OCI-LY7 (cell line): Measurements from ENCODE around the gene RFX7. TPM values are rescaled to one million over a fixed set of nuclear protein-coding genes. Genes with fewer than 3 reads are reported as not detected.

ENCODE experiments used
- BruUV-seq: library from RNA; stranded (reverse); fragments of 400-500 nt; replicated peaks from 2 replicates; lab custom pipeline; 2021; lab: Mats Ljungman, UMichigan
- CTCF ChIA-PET: fragments of 300-600 bp; sonication (Branson Sonifier 250); formaldehyde crosslinking; loops from one replicate; lab custom pipeline; 2022; ENCODE audit warnings: antibody characterized with exemption; ENCODE audit not compliant: unreplicated experiment; lab: Charles Lee
- POLR2A ChIA-PET: fragments of 300-600 bp; sonication (Branson Sonifier 250); formaldehyde crosslinking; loops from one replicate; lab custom pipeline; 2022; ENCODE audit warnings: antibody characterized with exemption; lab: Charles Lee
- DNase-seq: peaks from one replicate; pipeline ENCODE4 v3.0.0-alpha.2; 2015; ENCODE audit warnings: low spot score
- H2AFZ ChIP-seq: fragments of 200-600 bp; sonication (generic), shearing (Covaris generic); 2 replicates; pipeline ENCODE4 v1.6.1; 2014; ENCODE audit warnings: mild to moderate bottlenecking, antibody characterized with exemption, low read length, moderate library complexity
- H3K27ac ChIP-seq: fragments of 200-600 bp; sonication (generic); 2 replicates; pipeline ENCODE4 v1.5.1; 2014; ENCODE audit warnings: mixed run types, low read depth, mild to moderate bottlenecking, moderate library complexity, low read length, inconsistent platforms; ENCODE audit not compliant: poor library complexity, severe bottlenecking
- H3K36me3 ChIP-seq: fragments of 200-600 bp; sonication (generic); 2 replicates; pipeline ENCODE4 v1.6.1; 2014; ENCODE audit warnings: mild to moderate bottlenecking, antibody characterized with exemption, low read length, moderate library complexity, mixed read lengths; ENCODE audit not compliant: insufficient read depth
- H3K4me1 ChIP-seq: fragments of 200-600 bp; sonication (generic); 2 replicates; pipeline ENCODE4 v1.5.1; 2014; ENCODE audit warnings: mild to moderate bottlenecking, low read length; ENCODE audit not compliant: insufficient read depth, poor library complexity, severe bottlenecking
- H3K4me2 ChIP-seq: fragments of 200-600 bp; sonication (generic); 2 replicates; pipeline ENCODE4 v1.6.1; 2014; ENCODE audit warnings: mild to moderate bottlenecking, low read length
- H3K4me3 ChIP-seq: fragments of 200-600 bp; sonication (generic); 2 replicates; pipeline ENCODE4 v1.5.1; 2014; ENCODE audit warnings: mild to moderate bottlenecking, low read depth, low read length; ENCODE audit not compliant: poor library complexity, severe bottlenecking
- H3K79me2 ChIP-seq: fragments of 200-600 bp; sonication (generic); 2 replicates; pipeline ENCODE4 v1.6.1; 2016; ENCODE audit warnings: low read depth, mild to moderate bottlenecking, low read length, moderate library complexity, mixed read lengths; ENCODE audit not compliant: insufficient read depth
- H3K9me2 ChIP-seq: fragments of 200-600 bp; sonication (generic); 2 replicates; pipeline ENCODE4 v1.6.1; 2016; ENCODE audit warnings: mild to moderate bottlenecking, low read length, mixed read lengths; ENCODE audit not compliant: insufficient read depth
- H3K9me3 ChIP-seq: fragments of 200-600 bp; sonication (generic); 2 replicates; pipeline ENCODE4 v1.6.1; 2014; ENCODE audit warnings: mild to moderate bottlenecking, mixed run types, low read length, mixed read lengths
- H4K20me1 ChIP-seq: fragments of 200-600 bp; sonication (generic); 2 replicates; pipeline ENCODE4 v1.6.1; 2014; ENCODE audit warnings: mild to moderate bottlenecking, antibody characterized with exemption, low read length, moderate library complexity, mixed read lengths; ENCODE audit not compliant: insufficient read depth
- CTCF ChIP-seq: fragments of 200-600 bp; sonication (generic); conservative IDR thresholded peaks from 2 replicates; pipeline ENCODE4 v1.5.1; 2014; ENCODE audit warnings: mild to moderate bottlenecking, antibody characterized with exemption, low read length, moderate library complexity, mixed read lengths
- EZH2phosphoT487 ChIP-seq: fragments of 200-600 bp; sonication (generic); IDR thresholded peaks from 2 replicates; pipeline ENCODE4 v1.6.1; 2018; ENCODE audit warnings: low read depth, borderline replicate concordance, mild to moderate bottlenecking, mixed run types, antibody characterized with exemption, low read length, moderate library complexity, mixed read lengths
- intact Hi-C: fragments of 100-400 bp; cut with micrococcal nuclease; formaldehyde crosslinking; loops from one replicate; pipeline ENCODE4 v1.10.0; 2022; ENCODE audit not compliant: unreplicated experiment
- total RNA-seq, 2 experiments: library from RNA; depleted of rRNA in 1 of 2; stranded (reverse); fragments of >200 nt in 1 of 2; shearing (Covaris generic) in 1 of 2; gene quantifications; 2 replicates each; pipeline ENCODE4 v1.2.3, GENCODE V29; 2014 to 2022

The RFX7 gene
- total RNA-seq, 2 experiments from 2014 or later: 10.3 to 33.9 TPM

- Histone ChIP-seq H3K4me3 (no peak overlapping the region), H3K4me2 (no peak overlapping the region), H3K4me1 (no peaks in the 10 kb centered on the region), H4K20me1 (no peaks in the 10 kb centered on the region), H3K9me2 (no peaks in the 10 kb centered on the region), H3K36me3 (peaks cover 51% of the 10 kb centered on the region), H3K9me3 (0 out of 2 replicates have a peak, but pooled peaks cover 7% of the 10 kb centered on the region), H3K79me2 (peaks cover 41% of the 10 kb centered on the region; the same call in 1 of the 2 replicates), H3K27ac (no peak overlapping the region), H2AFZ (no peak overlapping the region)
- no peak for TF ChIP-seq EZH2phosphoT487
- no peak for TF ChIP-seq CTCF
- no peak for DNase-seq
- POLR2A ChIA-PET: no interaction called here
- intact Hi-C loops: no loop called here
- BruUV-seq: no TSS peak
- CTCF ChIA-PET: no interaction called here
These were observed 69.0 kb downstream of the RFX7 start for GRCh38 chr15:56174649-56175048.

GRCh38 chr15:56168394-56168793, 75.3 kb downstream of the RFX7 start:
- Histone ChIP-seq H2AFZ (no peak overlapping the region), H4K20me1 (no peaks in the 10 kb centered on the region), H3K27ac (no peak overlapping the region), H3K9me2 (no peaks in the 10 kb centered on the region), H3K4me1 (peaks cover 10% of the 10 kb centered on the region), H3K36me3 (peaks cover 46% of the 10 kb centered on the region), H3K79me2 (peaks cover 14% of the 10 kb centered on the region; the same call in 1 of the 2 replicates), H3K4me3 (no peak overlapping the region), H3K9me3 (0 out of 2 replicates have a peak, but pooled peaks cover 7% of the 10 kb centered on the region), H3K4me2 (no peak overlapping the region)
- TF ChIP-seq EZH2phosphoT487 (no peak), CTCF (no peak)
- no peak for DNase-seq
- intact Hi-C loops: no loop called here
- CTCF ChIA-PET: no interaction called here
- POLR2A ChIA-PET: interaction anchor here (0.6 to 1.6 kb wide), 5 partner anchors 10 to 270 kb away, joined by 3 read pairs; no protein-coding TSS in a partner anchor
- no TSS peak for BruUV-seq

GRCh38 chr15:56165234-56165633, 78.4 kb downstream of the RFX7 start:
- H2AFZ ChIP-seq: no peak overlapping the region
- peaks cover 18% of the 10 kb centered on the region for H3K36me3 ChIP-seq
- H3K9me3 ChIP-seq: no peaks in the 10 kb centered on the region
- H3K27ac ChIP-seq: no peak overlapping the region
- ChIA-PET POLR2A (no interaction called here), CTCF (no interaction called here)
- intact Hi-C loops: no loop called here
- H4K20me1 ChIP-seq: no peaks in the 10 kb centered on the region
- BruUV-seq: no TSS peak
- TF ChIP-seq CTCF: no peak
- TF ChIP-seq EZH2phosphoT487: no peak
- peaks cover 9% of the 10 kb centered on the region; the same call in 1 of the 2 replicates for H3K79me2 ChIP-seq
- H3K4me2 ChIP-seq: no peak overlapping the region
- no peaks in the 10 kb centered on the region for H3K9me2 ChIP-seq
- no peak overlapping the region for H3K4me3 ChIP-seq
- H3K4me1 ChIP-seq: peaks cover 10% of the 10 kb centered on the region
- no peak for DNase-seq
